Activated CD4-positive, alpha-beta T cell treated with anti-CD3 and anti-CD28 coated beads, Interleukin-10, Interleukin-2, amounts not matched to agents 100 ng/mL and 50 ng/mL, durations not matched to agents 16 hours and 8 hours (primary cell): ENCODE measurements around the gene DCP1A.
"Not testable (repeated sequence)": the region's sequence is repeated elsewhere in the genome, so short reads cannot be mapped to it uniquely, and the experiment has no call there.

Source experiments
- DNase-seq: peaks from one replicate; pipeline ENCODE4 v3.0.0-alpha.2; 2020

DCP1A gene

GRCh38 chr3:53327986-53328385 lies 19.4 kb downstream of the DCP1A start:
- not testable (repeated sequence) for DNase-seq

GRCh38 chr3:53324105-53324504 lies 23.2 kb downstream of the DCP1A start:
- no peak for DNase-seq

GRCh38 chr3:53320697-53321096 lies 26.6 kb downstream of the DCP1A start:
- DNase-seq, result no peak

- no peak for DNase-seq
Observed at GRCh38 chr3:53318522-53318921, 28.8 kb downstream of the DCP1A start.

GRCh38 chr3:53312832-53313231 lies 34.5 kb downstream of the DCP1A start:
- no peak for DNase-seq

GRCh38 chr3:53311882-53312281 lies 35.5 kb downstream of the DCP1A start:
- DNase-seq, result no peak

- DNase-seq, result no peak
Observed at GRCh38 chr3:53303957-53304356, 43.4 kb downstream of the DCP1A start.

GRCh38 chr3:53303549-53303948 lies 43.8 kb downstream of the DCP1A start:
- DNase-seq, result no peak

GRCh38 chr3:53300826-53301225 lies 46.5 kb downstream of the DCP1A start:
- no peak for DNase-seq

GRCh38 chr3:53299611-53300023 lies 47.7 kb downstream of the DCP1A start:
- peak; percentile 61 for DNase-seq

- DNase-seq, result no peak
Observed at GRCh38 chr3:53295410-53295809, 51.9 kb downstream of the DCP1A start.

GRCh38 chr3:53293867-53294266 lies 53.5 kb downstream of the DCP1A start:
- no peak for DNase-seq

GRCh38 chr3:53288214-53288613 lies 59.1 kb downstream of the DCP1A start:
- no peak for DNase-seq

- DNase-seq, result no peak
Observed at GRCh38 chr3:53287131-53287629, 60.2 kb downstream of the DCP1A start.

- DNase-seq, result no peak
Observed at GRCh38 chr3:53286727-53287126, 60.6 kb downstream of the DCP1A start.

- DNase-seq, result no peak
Observed at GRCh38 chr3:53282581-53282980, 64.8 kb downstream of the DCP1A start.

GRCh38 chr3:53278667-53279066 lies 68.7 kb downstream of the DCP1A start:
- DNase-seq, result no peak

GRCh38 chr3:53274938-53275605 lies 72.3 kb downstream of the DCP1A start:
- DNase-seq, result no peak

- no peak for DNase-seq
Observed at GRCh38 chr3:53273146-53273670, 74.1 kb downstream of the DCP1A start.

- DNase-seq, result peak; percentile 82
Observed at GRCh38 chr3:53269888-53270880, 77.2 kb downstream of the DCP1A start.

GRCh38 chr3:53269193-53269592 lies 78.2 kb downstream of the DCP1A start:
- DNase-seq, result not testable (repeated sequence)

- DNase-seq, result no peak
Observed at GRCh38 chr3:53267766-53268165, 79.6 kb downstream of the DCP1A start.

GRCh38 chr3:53264718-53265117 lies 82.6 kb downstream of the DCP1A start:
- no peak for DNase-seq

GRCh38 chr3:53263907-53264306 lies 83.4 kb downstream of the DCP1A start:
- no peak for DNase-seq
